Neural cell (in vitro differentiated cells): Measurements from ENCODE around the gene TXNRD3. TPM values are rescaled to one million over a fixed set of nuclear protein-coding genes. Genes with fewer than 3 reads are reported as not detected.

ENCODE experiments used
- H2AFZ ChIP-seq: fragments of 200-600, 300-800 bp; sonication (generic), shearing (Covaris generic); 2 replicates; pipeline ENCODE4 v1.6.0; 2014; ENCODE audit warnings: low read depth, mild to moderate bottlenecking, antibody characterized with exemption, low read length, moderate library complexity
- H3F3A ChIP-seq: fragments of 200-600 bp; shearing (Covaris generic); 2 replicates; pipeline ENCODE4 v1.6.1; 2016; ENCODE audit warnings: mild to moderate bottlenecking, moderate library complexity, mixed read lengths, antibody characterized with exemption, low read length; ENCODE audit not compliant: insufficient read depth, poor library complexity, severe bottlenecking
- H3K27ac ChIP-seq: fragments of 200-600, 300-800 bp; sonication (generic), shearing (Covaris generic); 2 replicates; pipeline ENCODE4 v1.5.1; 2014; ENCODE audit warnings: mild to moderate bottlenecking, low read length, moderate library complexity
- H3K27me3 ChIP-seq: fragments of 300-800, 200-600 bp; sonication (generic), shearing (Covaris generic); 2 replicates; pipeline ENCODE4 v1.6.0; 2014; ENCODE audit warnings: mild to moderate bottlenecking, low read depth, low read length, moderate library complexity; ENCODE audit not compliant: insufficient read depth
- H3K36me3 ChIP-seq: fragments of 300-800, 200-600 bp; sonication (generic), shearing (Covaris generic); 2 replicates; pipeline ENCODE4 v1.5.1; 2014; ENCODE audit warnings: mild to moderate bottlenecking, antibody characterized with exemption, low read length, moderate library complexity; ENCODE audit not compliant: insufficient read depth
- H3K4me2 ChIP-seq: fragments of 300-800, 200-600 bp; sonication (generic), shearing (Covaris generic); 2 replicates; pipeline ENCODE4 v1.6.0; 2014; ENCODE audit warnings: mild to moderate bottlenecking, low read length
- H3K4me3 ChIP-seq: fragments of 300-800, 200-600 bp; sonication (generic), shearing (Covaris generic); 2 replicates; pipeline ENCODE4 v1.5.1; 2014; ENCODE audit warnings: mild to moderate bottlenecking, low read length, moderate library complexity
- H3K79me2 ChIP-seq: fragments of 200-600 bp; shearing (Covaris generic); replicated peaks from 2 replicates; pipeline ENCODE4 v1.6.0; 2014; ENCODE audit warnings: mild to moderate bottlenecking, low read length, moderate library complexity; ENCODE audit not compliant: insufficient read depth
- H3K9ac ChIP-seq: fragments of 300-800, 200-600 bp; sonication (generic), shearing (Covaris generic); 2 replicates; pipeline ENCODE4 v1.6.1; 2016; ENCODE audit warnings: mild to moderate bottlenecking, low read length, mixed read lengths
- H3K9me2 ChIP-seq: fragments of 200-600 bp; shearing (Covaris generic); 2 replicates; pipeline ENCODE4 v1.6.1; 2016; ENCODE audit warnings: mild to moderate bottlenecking, low read length, mixed read lengths; ENCODE audit not compliant: insufficient read depth
- H3K9me3 ChIP-seq: fragments of 200-600, 300-800 bp; sonication (generic), shearing (Covaris generic); 2 replicates; pipeline ENCODE4 v1.6.1; 2016; ENCODE audit warnings: mild to moderate bottlenecking, mixed run types, low read length, moderate library complexity, mixed read lengths
- H4K20me1 ChIP-seq: fragments of 200-600 bp; shearing (Covaris generic); 2 replicates; pipeline ENCODE4 v1.6.1; 2016; ENCODE audit warnings: mild to moderate bottlenecking, mixed run types; ENCODE audit not compliant: insufficient read depth
- CTCF ChIP-seq: fragments of 450-650 bp; IDR thresholded peaks from 2 replicates; pipeline ENCODE4 v1.5.1; 2014; ENCODE audit warnings: antibody characterized with exemption, mild to moderate bottlenecking, moderate library complexity; ENCODE audit not compliant: poor library complexity, severe bottlenecking
- EP300 ChIP-seq: fragments of 450-650 bp; conservative IDR thresholded peaks from 2 replicates; pipeline ENCODE4 v1.6.1; 2014; ENCODE audit warnings: antibody characterized with exemption, mild to moderate bottlenecking, moderate library complexity; ENCODE audit not compliant: poor library complexity, severe bottlenecking
- EZH2 ChIP-seq: fragments of 200-600, 300-800 bp; shearing (Covaris generic), sonication (generic); IDR thresholded peaks from 2 replicates; pipeline ENCODE4 v1.6.1; 2014; ENCODE audit warnings: antibody characterized with exemption, low read length, borderline replicate concordance, mild to moderate bottlenecking; ENCODE audit not compliant: insufficient read depth, poor library complexity, severe bottlenecking
- MXI1 ChIP-seq: fragments of 450-650 bp; conservative IDR thresholded peaks from 2 replicates; pipeline ENCODE4 v1.6.1; 2014; ENCODE audit warnings: antibody characterized with exemption, mild to moderate bottlenecking; ENCODE audit not compliant: poor library complexity, severe bottlenecking
- POLR2AphosphoS5 ChIP-seq: IDR thresholded peaks from 2 replicates; pipeline ENCODE4 v1.6.1; 2012
- RAD21 ChIP-seq: fragments of 450-650 bp; conservative IDR thresholded peaks from 2 replicates; pipeline ENCODE4 v1.6.1; 2014; ENCODE audit warnings: antibody characterized with exemption, mild to moderate bottlenecking, moderate library complexity
- REST ChIP-seq: IDR thresholded peaks from 2 replicates; pipeline ENCODE4 v1.6.1; 2012; ENCODE audit warnings: borderline replicate concordance
- SMC3 ChIP-seq: fragments of 450-650 bp; conservative IDR thresholded peaks from 2 replicates; pipeline ENCODE4 v1.6.1; 2014; ENCODE audit warnings: antibody characterized with exemption, mild to moderate bottlenecking, moderate library complexity; ENCODE audit not compliant: poor library complexity
- TAF1 ChIP-seq: IDR thresholded peaks from 2 replicates; pipeline ENCODE4 v1.6.1; 2012; ENCODE audit warnings: low read depth
- polyA plus RNA-seq: library from polyadenylated mRNA; depleted of rRNA; stranded (reverse); fragments of >200 nt; gene quantifications from 2 replicates; pipeline ENCODE4 v1.2.3, GENCODE V29; 2014

The TXNRD3 gene
- polyA plus RNA-seq, 1 donor from 2014 or later: 2.2 TPM

GRCh38 chr3:126646674-126647073 lies 8.2 kb downstream of the TXNRD3 start:
- no peaks in the 10 kb centered on the region for H3K36me3 ChIP-seq
- no peaks in the 10 kb centered on the region for H3F3A ChIP-seq
- H4K20me1 ChIP-seq: no peaks in the 10 kb centered on the region
- no peaks in the 10 kb centered on the region for H3K9me2 ChIP-seq
- no peak overlapping the region for H3K9ac ChIP-seq
- no peak overlapping the region for H3K4me2 ChIP-seq
- no peaks in the 10 kb centered on the region for H3K27me3 ChIP-seq
- H3K27ac ChIP-seq: no peak overlapping the region
- H3K9me3 ChIP-seq: no peaks in the 10 kb centered on the region
- H3K4me3 ChIP-seq: no peak overlapping the region
- H3K79me2 ChIP-seq: no peaks in the 10 kb centered on the region
- TF ChIP-seq RAD21 (no peak), SMC3 (no peak), EP300 (no peak), POLR2AphosphoS5 (no peak), EZH2 (no peak), REST (no peak), TAF1 (no peak), CTCF (no peak), MXI1 (no peak)
- no peak overlapping the region for H2AFZ ChIP-seq

GRCh38 chr3:126644615-126645014 lies 10.3 kb downstream of the TXNRD3 start:
- Histone ChIP-seq H3K9me2 (no peaks in the 10 kb centered on the region), H3F3A (no peaks in the 10 kb centered on the region), H3K4me2 (no peak overlapping the region), H3K4me3 (no peak overlapping the region), H3K36me3 (no peaks in the 10 kb centered on the region), H3K9ac (no peak overlapping the region), H3K27ac (no peak overlapping the region), H3K79me2 (no peaks in the 10 kb centered on the region), H3K9me3 (no peaks in the 10 kb centered on the region), H3K27me3 (no peaks in the 10 kb centered on the region), H4K20me1 (no peaks in the 10 kb centered on the region), H2AFZ (no peak overlapping the region)
- TF ChIP-seq RAD21: no peak
- no peak for TF ChIP-seq REST
- no peak for TF ChIP-seq EZH2
- no peak for TF ChIP-seq MXI1
- no peak for TF ChIP-seq POLR2AphosphoS5
- TF ChIP-seq CTCF: no peak
- TF ChIP-seq EP300: no peak
- TF ChIP-seq TAF1: no peak
- no peak for TF ChIP-seq SMC3
